GM10847 (cell line): ENCODE data around the gene CDC42.

ENCODE experiments used
- POLR2A ChIP-seq: IDR thresholded peaks from 2 replicates; pipeline ENCODE4 v1.6.1; 2011; ENCODE audit not compliant: insufficient read length; ENCODE audit errors: extremely low read depth

CDC42 gene

DNA sequence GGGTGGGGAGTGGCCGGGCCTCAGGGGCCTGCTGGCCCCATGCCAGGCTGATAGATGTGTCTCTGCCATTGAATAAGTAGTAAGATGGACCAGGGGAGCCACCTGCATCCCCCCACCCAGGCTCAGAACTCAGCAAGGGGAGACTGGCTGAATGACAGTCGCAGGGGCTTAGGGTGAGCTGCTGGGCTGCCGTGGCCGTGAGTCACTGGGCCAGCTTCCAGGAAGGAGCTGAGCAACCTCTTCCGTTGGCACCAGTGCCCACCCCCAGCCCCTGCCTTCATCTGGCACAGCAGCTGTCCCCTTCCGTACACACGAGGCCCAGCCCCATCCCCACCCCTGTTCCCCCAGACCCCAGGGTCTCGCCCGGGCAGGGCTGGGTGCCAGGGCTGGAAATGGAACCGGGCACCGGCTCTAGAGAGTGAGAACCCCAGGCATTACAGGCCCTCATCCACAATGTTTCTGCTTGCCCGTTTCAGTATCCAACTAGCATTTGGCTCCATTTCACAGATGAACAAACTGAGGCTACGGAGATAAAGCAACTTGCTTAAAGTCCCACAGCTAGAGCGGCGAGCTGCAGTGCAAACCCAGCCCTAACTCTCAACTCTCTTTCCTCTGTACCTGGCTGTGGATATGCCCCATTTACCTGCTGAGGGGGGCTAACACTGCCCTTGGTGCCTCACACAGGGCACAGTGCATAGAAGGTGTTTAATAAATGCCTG lies 80.2 kb downstream of the CDC42 start:
- no peak for TF ChIP-seq POLR2A

DNA sequence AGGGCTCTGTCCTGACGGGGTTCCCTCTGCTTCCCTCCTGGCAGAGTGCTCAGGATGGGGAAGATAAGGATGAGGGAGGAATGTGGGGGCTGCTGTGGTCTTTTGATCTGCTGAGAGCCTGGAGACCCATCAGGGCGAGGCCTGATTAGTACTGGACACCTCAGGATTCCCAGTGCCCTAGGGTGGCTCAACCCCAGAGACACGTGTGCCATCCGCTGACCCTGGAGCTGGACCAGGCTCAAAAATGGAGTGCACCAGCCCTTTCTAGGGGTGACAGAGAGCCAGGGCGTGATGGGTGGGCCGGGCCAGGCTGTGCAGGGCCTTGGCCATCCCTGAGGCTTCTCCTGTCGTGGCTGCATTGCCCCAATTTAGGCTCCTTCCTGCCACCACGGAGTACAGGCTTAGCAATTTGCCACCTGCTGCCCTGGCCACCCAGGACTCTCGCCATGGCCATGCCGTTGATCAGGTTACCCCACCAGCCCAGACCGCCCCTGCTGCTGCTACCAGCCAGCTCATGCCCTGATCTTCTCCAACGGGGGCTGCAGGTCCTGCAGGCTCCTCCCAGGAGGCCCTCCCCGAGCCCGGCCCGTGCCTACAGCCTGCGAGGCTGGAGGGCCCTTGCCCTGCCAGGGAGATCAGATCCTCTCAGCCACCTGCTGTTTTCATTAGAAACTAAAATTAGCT lies 80.9 kb downstream of the CDC42 start:
- no peak for TF ChIP-seq POLR2A

DNA sequence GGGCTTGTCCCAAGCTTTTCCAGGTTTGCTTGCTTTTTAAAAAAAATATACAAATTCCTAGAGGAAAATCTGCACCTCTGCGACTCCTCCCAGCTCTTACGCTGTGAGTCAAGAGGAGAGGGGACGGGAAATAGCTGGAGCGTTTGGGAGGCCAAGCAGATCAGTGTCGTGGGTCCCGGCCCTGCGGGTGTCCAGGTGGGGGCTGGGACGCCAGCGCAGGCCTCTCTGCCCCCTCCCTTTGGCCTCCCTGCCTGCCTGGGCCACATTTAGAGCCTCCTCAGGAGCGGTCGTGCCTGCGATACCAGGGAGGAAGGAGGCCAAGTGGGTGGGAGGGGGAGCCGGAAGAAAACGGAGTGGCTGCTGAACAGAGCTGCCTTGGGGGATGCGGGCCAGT lies 81.4 kb downstream of the CDC42 start:
- TF ChIP-seq POLR2A: no peak

DNA sequence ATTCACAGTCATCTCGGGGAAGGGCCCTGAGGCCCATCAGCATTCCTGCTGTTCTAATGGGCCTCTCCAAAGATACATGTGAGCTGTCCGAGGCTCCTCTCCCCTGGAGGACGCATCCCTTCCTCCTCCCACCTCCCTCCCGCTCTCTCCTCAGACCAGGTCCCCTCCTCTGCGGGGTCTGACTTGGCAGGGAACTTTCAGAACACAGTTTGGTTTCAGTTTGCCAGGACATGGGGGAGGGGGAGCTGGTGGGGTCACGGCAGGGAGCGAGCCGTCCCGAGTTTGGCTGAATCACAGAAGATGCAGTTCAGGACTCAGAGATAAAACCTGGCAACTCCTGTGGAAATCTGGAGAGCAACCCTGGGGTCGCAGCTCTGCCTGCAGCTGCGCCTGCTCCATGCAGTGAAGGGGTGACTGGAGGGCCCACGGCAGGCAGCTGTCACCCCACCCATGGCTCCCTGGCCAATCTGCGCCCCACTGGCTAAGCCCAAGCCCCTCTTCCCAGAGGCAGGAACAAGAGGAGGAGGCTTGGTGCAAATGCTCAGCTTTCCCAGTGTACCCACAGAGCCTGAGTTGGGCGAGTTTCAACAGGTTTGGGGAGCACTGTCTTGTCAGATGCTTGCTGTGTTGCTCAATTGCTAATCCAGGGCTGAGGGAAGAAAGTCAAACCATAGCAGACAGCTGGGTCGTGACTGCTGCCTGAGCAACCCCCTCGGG lies 84.7 kb downstream of the CDC42 start:
- TF ChIP-seq POLR2A: no peak

DNA sequence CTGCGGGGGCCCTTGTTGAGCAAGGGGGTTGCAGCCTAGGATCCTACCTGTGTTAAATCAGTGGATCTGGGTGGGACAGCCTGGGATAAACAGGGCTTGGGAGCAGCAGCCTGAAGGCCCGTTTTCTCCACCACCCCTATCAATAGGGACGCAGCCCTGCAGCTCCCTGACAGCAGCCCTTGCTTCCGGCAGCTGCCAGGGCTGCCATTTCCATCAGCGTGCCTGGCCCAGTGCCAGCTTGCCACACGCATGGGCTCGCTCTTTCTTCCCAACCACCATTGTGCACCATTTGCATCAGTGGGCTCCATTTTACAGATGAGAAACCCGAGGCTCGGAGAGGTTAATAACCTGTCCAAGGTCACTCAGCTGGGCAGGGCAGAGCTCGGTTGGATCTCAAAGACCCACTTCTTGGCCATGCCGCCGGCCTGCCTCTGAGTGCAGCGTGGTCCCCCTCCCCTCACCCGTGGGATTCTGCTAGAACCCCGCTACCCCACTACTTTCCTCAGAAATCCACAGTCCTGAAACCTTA lies 86.6 kb downstream of the CDC42 start:
- TF ChIP-seq POLR2A: no peak

DNA sequence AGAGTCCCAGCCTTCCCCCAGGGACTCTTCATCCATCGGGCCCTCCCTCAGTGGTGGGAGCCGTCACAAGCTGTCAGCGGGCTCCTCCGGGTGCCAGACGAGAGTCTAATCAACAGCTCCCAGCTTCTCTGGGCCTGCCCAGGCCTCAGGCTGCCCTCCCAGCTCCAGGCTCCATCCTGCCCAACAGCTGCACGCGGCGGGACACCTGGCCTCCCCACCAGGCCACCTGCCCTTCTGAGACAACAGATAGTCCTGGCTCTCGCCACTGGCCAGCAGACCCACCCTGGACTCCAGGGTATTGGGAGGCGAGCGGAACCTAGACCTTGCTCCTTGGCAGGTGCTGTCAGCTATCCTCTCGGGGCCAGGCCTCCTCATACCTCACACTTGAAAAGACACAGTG lies 87.3 kb downstream of the CDC42 start:
- no peak for TF ChIP-seq POLR2A
